ENCODE results near the gene MYH15. TPM values are rescaled to one million over a fixed set of nuclear protein-coding genes. Genes with fewer than 3 reads are reported as not detected.

Gene MYH15
- total and polyA plus RNA-seq, 2 of the 8 experiments (the other 6 are each of a cell fraction or from before 2014, with no cell fraction given) = under 0.01 TPM; not detected in 1

DNA sequence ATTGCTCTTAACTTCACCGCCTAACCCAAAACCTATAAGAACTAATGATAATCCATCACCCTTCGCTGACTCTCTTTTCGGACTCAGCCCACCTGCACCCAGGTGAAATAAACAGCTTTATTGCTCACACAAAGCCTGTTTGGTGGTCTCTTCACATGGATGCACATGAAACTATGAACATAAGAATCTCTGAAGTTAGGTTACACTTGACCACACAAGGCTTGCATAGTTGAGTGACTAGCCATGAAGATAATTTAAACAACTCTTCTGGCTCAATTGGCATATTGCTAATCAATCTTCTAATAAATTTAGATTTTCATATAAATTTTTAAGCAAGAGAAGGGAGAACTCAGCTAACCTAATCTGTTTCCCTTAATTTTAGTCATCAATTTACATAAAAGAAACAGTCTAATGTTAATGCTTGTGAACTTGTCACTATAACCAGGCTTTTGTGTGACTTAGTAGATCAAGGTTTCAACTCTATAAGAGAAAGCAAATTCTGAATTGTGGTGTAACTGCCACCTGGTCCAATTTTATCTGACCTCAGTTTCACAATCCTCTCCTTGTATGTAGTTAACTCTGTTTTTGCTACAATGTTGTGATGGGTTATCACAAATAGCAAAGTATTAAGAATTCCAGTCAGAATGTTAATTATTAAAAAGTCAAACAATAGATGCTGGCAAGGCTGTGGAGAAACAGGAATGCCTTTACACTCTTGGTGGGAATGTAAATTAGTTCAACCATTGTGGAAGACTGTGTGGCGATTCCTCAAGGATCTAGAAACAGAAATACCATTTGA is 132.0 kb downstream of the MYH15 start (continued):
- TF ChIP-seq SUZ12 (IDR thresholded peaks at IDR 0.05; ENCODE audit: low read length) = no peak
- no peak for TF ChIP-seq JUND (IDR thresholded peaks at IDR 0.05; ENCODE audit: low read length)
- TF ChIP-seq EP300 (IDR thresholded peaks at IDR 0.05; ENCODE audit: borderline replicate concordance in 1 of 2, low read depth in 2 of 2, low read length in 2 of 2) = no peak
- no peak for TF ChIP-seq SIN3A (conservative IDR thresholded peaks at IDR 0.05 in 1 of 2, IDR thresholded peaks at IDR 0.05 in 1 of 2; ENCODE audit: low read depth in 1 of 2, low read length in 2 of 2)
- no peak for TF ChIP-seq TBP (IDR thresholded peaks at IDR 0.05; ENCODE audit: low read depth, low read length)
- TF ChIP-seq RBBP5 (IDR thresholded peaks at IDR 0.05; ENCODE audit: borderline replicate concordance, low read depth, low read length) = no peak
